ENCODE measurements around the gene LRRC51.

Gene LRRC51

DNA sequence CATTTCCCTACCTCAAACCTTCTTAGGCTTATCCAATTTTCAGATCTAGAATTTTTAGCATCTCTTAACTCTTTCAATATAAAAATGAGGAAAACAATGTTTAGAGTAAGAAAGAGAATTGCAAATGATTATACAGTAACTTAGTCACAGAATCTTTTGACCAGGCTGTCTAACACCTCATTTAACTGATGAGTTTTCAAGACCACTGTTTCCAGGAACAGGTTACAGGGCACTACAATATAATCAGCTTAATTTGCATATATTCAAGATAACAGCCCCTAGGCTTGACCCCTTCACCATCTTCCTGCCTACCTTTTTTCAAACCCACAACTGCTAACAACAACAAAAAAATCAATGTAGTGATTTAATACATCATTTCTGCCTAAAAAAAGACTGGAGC is 13.0 kb upstream of the LRRC51 start:
- no peak overlapping the region for H3K4me3 ChIP-seq (replicated peaks; ENCODE audit: low read depth, low read length)
- TF ChIP-seq, protein P1, sequence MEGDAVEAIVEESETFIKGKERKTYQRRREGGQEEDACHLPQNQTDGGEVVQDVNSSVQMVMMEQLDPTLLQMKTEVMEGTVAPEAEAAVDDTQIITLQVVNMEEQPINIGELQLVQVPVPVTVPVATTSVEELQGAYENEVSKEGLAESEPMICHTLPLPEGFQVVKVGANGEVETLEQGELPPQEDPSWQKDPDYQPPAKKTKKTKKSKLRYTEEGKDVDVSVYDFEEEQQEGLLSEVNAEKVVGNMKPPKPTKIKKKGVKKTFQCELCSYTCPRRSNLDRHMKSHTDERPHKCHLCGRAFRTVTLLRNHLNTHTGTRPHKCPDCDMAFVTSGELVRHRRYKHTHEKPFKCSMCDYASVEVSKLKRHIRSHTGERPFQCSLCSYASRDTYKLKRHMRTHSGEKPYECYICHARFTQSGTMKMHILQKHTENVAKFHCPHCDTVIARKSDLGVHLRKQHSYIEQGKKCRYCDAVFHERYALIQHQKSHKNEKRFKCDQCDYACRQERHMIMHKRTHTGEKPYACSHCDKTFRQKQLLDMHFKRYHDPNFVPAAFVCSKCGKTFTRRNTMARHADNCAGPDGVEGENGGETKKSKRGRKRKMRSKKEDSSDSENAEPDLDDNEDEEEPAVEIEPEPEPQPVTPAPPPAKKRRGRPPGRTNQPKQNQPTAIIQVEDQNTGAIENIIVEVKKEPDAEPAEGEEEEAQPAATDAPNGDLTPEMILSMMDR (IDR thresholded peaks at IDR 0.05; ENCODE audit: insufficient read depth, low read length, poor library complexity, severe bottlenecking), result no peak
- H3K27me3 ChIP-seq (replicated peaks; ENCODE audit: control insufficient read depth, insufficient read depth, low read length), result no peaks in the 10 kb centered on the region
- no peak for DNase-seq (ENCODE audit: extremely low read depth, insufficient read length)
- H3K36me3 ChIP-seq (ENCODE audit: control insufficient read depth, insufficient read depth, low read length), result no peaks in the 10 kb centered on the region; the same call in 1 of the 2 replicates

GRCh38 chr11:72069200-72069599 is 11.4 kb upstream of the LRRC51 start:
- Histone ChIP-seq H3K36me3 (ENCODE audit: control insufficient read depth, insufficient read depth, low read length) (no peaks in the 10 kb centered on the region; the same call in 1 of the 2 replicates), H3K4me3 (replicated peaks; ENCODE audit: low read depth, low read length) (peak overlapping the region; percentile 44), H3K27me3 (replicated peaks; ENCODE audit: control insufficient read depth, insufficient read depth, low read length) (no peaks in the 10 kb centered on the region)
- DNase-seq (ENCODE audit: extremely low read depth, insufficient read length), result no peak
- TF ChIP-seq, protein P1 (IDR thresholded peaks at IDR 0.05; ENCODE audit: insufficient read depth, low read length, poor library complexity, severe bottlenecking), result no peak

DNA sequence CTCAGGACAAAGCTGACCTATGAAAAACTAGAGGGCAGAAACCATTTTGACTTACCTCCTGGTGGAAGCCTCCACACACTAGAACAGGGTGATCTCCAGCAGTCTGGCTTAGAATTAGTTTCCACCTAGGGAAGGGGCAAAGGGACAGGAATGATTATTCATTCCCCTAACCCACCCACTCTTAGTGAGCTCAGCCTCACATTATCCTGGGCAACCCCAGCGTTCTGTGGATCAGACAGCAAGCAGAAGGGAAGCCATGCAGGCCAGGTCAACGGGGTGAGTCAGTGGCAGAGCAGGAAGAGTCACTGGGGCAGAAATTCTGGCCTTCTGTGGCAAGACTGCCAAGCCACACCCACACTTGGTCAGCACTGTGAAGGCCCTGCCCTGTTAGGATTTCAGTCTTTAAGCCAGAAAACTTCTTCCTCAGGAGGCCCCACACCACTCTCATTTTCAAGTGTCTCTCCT is 10.8 kb upstream of the LRRC51 start:
- TF ChIP-seq, protein P1 (IDR thresholded peaks at IDR 0.05; ENCODE audit: insufficient read depth, low read length, poor library complexity, severe bottlenecking), result no peak
- H3K27me3 ChIP-seq (replicated peaks; ENCODE audit: control insufficient read depth, insufficient read depth, low read length), result no peaks in the 10 kb centered on the region
- no peaks in the 10 kb centered on the region; the same call in 1 of the 2 replicates for H3K36me3 ChIP-seq (ENCODE audit: control insufficient read depth, insufficient read depth, low read length)
- DNase-seq (ENCODE audit: extremely low read depth, insufficient read length), result peak; percentile 25
- peak overlapping the region; percentile 44 for H3K4me3 ChIP-seq (replicated peaks; ENCODE audit: low read depth, low read length)

GRCh38 chr11:72070491-72070890 is 10.2 kb upstream of the LRRC51 start:
- H3K36me3 ChIP-seq (ENCODE audit: control insufficient read depth, insufficient read depth, low read length), result no peaks in the 10 kb centered on the region; the same call in 1 of the 2 replicates
- TF ChIP-seq, protein P1 (IDR thresholded peaks at IDR 0.05; ENCODE audit: insufficient read depth, low read length, poor library complexity, severe bottlenecking), result no peak

DNA sequence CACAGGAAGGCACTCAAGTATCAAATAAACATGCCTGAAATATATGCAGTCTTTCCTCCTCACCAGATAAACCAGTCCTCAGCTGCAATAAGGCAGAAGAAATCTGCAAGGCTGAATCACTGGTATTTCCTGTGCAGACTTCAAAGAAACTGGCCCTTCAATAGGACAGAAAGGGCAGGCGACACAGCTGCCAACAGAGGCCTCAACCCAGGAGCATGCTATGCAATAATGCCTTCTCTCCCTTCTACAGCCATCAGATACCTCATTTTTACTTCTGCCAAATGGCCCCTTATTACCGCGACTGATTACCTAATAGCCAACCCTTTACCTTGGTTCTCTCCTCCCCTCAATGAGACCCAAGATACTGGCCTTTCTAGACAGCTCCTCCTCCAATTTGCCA is 8.3 kb upstream of the LRRC51 start:
- no peaks in the 10 kb centered on the region for H3K27me3 ChIP-seq (replicated peaks; ENCODE audit: control insufficient read depth, insufficient read depth, low read length)
- no peak overlapping the region for H3K4me3 ChIP-seq (replicated peaks; ENCODE audit: low read depth, low read length)
- no peak for DNase-seq (ENCODE audit: extremely low read depth, insufficient read length)
- no peaks in the 10 kb centered on the region for H3K36me3 ChIP-seq (ENCODE audit: control insufficient read depth, insufficient read depth, low read length)
- TF ChIP-seq, protein P1 (IDR thresholded peaks at IDR 0.05; ENCODE audit: insufficient read depth, low read length, poor library complexity, severe bottlenecking), result no peak

More at GRCh38 chr11:72070491-72070890, 10.2 kb upstream of the LRRC51 start:
- no peaks in the 10 kb centered on the region for H3K27me3 ChIP-seq (replicated peaks; ENCODE audit: control insufficient read depth, insufficient read depth, low read length)
- no peak overlapping the region for H3K4me3 ChIP-seq (replicated peaks; ENCODE audit: low read depth, low read length)
- no peak for DNase-seq (ENCODE audit: extremely low read depth, insufficient read length)

DNA sequence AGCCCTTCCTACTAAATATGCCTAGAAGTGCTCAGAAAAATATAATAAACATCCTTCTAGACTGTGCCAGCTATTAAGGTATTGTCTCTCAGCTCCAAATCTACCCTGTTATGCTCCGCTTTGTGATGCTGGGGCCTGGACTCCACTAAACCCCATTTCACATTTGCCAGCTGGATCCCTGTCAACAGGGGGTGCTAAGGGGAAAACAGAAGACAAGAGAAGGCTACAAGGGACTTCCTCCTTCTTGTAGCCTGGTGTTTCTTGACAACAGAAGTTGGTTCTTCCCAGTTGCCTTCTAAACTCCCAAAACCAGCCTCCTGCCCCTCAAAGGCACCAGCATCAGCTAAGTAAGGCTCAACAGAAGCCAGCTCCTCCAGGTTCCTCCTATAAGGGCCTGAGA is 5.5 kb upstream of the LRRC51 start:
- TF ChIP-seq, protein P1 (IDR thresholded peaks at IDR 0.05; ENCODE audit: insufficient read depth, low read length, poor library complexity, severe bottlenecking), result peak; percentile 50

More for the DNA sequence above, 5.5 kb upstream of the LRRC51 start:
- Histone ChIP-seq H3K27me3 (replicated peaks; ENCODE audit: control insufficient read depth, insufficient read depth, low read length) (no peaks in the 10 kb centered on the region), H3K4me3 (replicated peaks; ENCODE audit: low read depth, low read length) (no peak overlapping the region), H3K36me3 (ENCODE audit: control insufficient read depth, insufficient read depth, low read length) (no peaks in the 10 kb centered on the region)
- DNase-seq (ENCODE audit: extremely low read depth, insufficient read length), result no peak

Measured in GM06990 (cell line).